GM15510 (cell line): ENCODE data around the gene RTP2.

ENCODE experiments used
- POLR2A ChIP-seq: IDR thresholded peaks from 3 replicates; pipeline ENCODE4 v1.6.1; 2011; ENCODE audit warnings: borderline replicate concordance; ENCODE audit not compliant: insufficient read length; ENCODE audit errors: extremely low read depth

RTP2 gene

DNA sequence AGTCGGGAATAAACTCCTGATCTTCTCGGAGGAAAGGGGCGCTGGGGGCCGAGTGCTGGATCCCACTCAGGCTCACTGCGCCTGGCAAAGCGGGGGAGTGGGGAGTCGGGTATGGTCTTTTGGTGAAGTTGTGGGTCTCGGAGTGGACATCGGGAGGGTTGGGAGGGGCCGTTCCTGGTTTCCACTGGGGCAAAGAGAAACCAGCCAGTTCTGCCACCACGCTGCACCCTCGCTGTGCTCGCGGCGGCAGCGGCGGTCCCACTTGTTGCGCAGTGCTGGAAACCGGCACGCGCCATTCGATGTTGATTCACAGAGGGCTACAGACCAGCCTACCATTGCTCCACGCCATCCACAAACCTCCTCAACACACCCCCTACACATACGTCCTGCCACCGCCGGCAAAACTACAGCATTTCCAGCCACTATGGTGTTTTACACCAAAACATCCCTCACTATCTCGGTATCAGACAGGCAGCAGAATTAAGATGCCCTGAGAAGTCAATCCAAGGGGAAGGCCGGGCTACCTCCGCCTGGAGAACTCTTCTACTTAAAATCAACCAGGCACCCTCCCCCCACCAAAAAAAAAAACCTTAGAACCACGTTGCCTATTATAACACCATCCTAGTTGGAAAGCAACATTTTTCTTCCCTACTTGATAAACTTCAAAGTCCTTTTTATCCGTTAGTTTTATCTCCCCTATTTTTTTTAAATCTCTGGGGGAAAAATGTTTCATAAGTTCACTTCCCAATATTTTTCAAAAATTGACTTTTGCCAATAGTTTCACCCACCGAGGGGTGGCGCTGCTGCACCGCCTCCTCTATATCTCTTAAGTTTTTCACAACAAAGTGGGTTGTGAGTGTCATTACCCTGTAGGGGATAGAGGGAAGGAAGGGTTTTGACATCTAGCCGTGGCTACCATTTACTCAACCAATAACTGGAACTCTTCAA is 39.3 kb upstream of the RTP2 start:
- TF ChIP-seq POLR2A, result no peak

DNA sequence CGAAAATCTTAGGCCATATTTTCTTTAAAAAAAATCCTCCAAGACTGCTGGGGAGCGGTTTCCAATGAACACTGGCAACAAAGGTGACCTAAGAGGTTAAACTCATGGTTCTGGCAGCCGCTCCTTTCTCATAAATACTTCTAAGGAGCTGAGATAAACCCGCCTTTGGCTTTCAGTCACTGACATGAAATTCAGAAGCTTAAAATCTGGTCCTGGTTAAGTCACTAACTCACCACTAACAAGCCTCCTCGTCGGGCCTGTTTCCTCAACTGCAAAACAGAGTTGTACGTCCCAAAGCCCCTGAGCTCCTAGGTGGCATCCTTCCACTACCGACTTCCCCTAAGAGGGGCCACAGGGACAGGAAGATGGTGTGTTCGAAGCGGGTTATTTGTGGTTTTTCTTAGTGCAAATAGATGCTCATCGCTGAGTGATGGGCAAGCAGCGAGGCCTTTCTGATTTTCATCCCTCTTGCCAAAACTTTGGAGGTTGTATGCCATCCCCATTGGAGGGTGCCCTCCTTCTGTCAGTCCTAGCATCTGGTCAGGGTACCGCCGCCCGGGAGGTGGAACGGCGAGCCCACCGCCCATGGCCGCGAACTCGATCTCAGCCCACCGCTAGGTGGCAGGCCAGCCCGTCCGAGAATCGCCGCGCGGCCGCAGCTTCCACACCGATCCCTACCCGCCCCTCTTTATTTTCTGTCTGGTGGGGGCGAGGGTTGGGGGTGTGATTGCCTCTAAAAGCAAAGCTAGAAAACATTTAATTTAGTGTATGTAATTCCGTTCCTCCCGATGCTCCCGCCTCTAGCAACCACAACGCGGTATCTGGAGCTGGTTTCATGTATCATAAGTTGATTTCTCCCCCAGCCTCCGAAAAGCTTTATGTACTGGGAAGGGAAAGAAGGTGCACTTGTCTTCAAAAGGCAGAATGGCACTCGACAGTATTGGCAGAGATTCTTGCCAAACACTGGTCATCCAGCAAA is 38.4 kb upstream of the RTP2 start:
- TF ChIP-seq POLR2A, result no peak

DNA sequence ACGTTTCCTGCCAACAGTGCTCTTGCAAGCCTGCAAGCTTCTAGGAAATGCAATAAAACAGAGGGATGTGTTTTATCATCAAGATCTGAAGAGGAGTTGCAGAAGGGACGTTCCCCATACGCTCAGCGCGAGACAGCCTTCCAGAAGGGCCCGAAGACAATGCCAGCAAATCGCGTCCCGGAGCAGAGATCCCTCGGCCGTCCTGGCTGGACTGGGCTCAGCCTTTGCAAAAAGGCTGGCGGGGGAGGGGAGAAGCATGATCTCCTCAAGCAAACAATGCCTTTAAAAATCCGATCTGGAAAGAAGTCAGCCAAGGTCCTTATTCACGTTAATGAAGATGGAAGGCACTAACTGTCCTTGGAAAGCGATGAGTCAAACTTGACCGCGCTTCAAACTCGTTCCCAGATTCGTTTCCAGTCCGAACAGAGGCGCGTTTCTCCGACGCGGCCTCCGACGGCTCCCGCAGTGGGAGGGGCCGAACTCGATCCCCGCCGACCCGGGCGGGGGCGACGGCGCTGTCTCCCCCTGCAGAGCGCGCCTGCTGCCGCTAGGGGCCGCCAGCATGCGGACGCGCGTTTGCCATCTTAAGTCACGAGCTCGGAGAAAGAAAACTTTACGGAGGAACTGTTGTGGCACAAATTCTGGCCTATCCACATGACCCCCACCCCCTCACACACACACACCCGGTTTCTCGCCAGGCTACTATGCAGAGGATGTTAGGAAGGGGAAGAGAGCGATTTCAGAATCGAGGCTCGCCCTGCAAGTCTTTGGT is 37.4 kb upstream of the RTP2 start:
- TF ChIP-seq POLR2A, result no peak

- TF ChIP-seq POLR2A, result no peak
Observed at GRCh38 chr3:187739094-187739560, 36.8 kb upstream of the RTP2 start.

DNA sequence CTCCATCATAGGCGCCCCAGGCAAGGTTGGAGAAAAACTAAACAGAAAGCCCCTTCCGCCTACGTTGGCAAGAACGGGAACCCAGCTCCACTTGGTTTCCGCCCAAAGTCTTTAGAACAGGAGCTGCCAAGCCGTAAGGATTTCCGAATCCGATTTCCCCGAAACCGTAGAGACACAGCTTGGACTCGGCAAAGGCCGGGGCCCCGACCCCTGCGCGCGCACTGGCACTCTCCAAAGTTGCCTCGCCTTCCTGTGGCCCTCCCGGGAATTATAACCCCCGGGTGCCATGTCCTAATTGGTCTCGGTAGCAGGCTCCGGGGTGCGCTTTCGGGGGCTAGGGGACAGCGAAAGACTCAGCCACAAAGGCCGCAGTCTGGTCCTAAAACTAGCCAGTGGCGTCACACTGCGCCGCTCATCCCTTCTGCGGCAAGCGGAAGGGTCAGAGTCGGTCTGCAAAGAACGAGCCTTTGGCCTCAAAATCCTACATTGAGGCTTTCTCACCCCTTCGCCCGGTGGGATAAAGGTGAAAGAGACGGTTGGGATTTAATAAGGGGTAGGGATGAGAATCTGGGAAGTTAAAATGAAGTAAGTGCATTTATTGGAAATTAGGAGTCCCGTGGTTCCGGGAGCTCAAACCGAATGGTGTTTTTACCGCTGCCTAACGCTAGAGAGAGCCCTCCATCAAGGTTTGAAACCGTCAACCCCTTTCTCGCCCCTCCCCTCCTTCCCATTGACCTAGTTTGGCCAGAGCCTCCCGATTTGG is 36.2 kb upstream of the RTP2 start:
- no peak for TF ChIP-seq POLR2A

- no peak for TF ChIP-seq POLR2A
Observed at GRCh38 chr3:187738071-187738330, 35.6 kb upstream of the RTP2 start.

DNA sequence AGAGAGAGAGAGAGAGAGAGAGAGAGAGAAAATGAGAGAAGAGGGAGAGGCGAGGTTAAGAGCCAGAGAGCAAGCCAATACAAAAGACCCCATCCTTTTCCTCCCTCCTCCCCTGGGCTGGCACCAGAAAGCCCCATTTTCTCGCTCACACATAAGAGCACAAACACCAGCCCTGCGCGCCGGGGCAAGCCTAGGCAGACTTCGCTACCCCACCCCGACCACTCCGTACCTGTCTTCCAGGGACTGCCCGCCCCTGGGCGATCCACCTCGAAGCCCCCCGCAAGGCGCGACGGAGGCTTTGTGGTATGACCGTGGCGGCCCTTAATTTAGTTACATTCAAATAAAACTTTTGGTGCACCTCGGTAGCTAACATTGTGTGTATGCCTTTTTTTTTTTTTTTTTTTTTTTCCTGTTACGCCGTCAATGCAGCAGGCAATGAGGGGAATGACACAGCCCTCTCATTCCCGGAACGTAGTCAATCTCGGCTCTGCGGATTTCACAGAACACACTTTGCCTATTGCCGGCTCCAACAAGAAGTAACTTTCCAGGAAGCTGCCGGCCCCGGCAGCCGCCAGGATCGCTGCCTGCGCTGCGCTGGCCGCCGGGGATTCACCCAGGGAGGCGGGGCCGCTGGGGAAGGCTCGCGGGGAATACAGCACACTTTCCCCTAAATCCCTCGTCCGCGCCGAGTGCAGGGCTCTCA is 35.2 kb upstream of the RTP2 start:
- TF ChIP-seq POLR2A, result no peak

DNA sequence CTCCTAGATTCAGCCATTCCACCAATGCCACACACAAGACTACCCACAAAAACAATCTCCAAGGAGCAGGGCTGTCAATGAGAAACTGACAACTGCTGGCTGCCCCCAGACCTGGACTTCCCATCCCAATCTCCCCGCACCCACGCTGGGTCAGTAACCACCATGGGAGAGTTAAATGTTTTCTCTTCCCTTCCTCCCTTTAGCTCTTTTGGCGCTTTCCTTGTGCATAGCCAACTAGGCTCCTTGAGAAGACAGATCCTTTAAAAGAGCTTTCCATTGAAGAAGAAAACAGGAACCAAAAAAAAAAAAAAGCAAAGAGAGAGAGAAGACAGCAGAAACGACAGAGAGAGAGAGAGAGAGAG is 34.6 kb upstream of the RTP2 start:
- TF ChIP-seq POLR2A, result no peak

DNA sequence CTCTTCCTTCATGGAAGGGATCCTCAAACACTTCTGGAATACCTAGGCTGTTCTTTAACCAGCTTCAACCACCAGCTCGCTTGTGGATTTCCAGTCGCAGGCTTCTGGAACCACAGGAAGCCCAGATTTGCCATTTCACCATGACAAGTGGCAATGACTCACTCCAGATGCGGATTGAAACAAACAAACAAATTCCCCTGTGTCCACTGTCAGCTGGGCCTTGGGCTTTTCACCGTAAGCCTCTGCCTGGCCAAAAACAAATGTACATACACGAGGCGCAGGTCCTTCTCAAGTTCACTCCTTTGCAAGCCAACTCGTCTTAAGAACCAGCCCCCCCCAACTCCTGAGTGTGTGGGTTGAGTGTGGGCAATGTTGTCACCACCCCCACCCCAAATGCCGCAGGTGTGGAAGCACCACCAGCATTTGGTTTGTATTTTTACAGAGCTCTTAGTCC is 34.1 kb upstream of the RTP2 start:
- no peak for TF ChIP-seq POLR2A

- TF ChIP-seq POLR2A, result no peak
Observed at GRCh38 chr3:187735837-187736236, 33.5 kb upstream of the RTP2 start.

DNA sequence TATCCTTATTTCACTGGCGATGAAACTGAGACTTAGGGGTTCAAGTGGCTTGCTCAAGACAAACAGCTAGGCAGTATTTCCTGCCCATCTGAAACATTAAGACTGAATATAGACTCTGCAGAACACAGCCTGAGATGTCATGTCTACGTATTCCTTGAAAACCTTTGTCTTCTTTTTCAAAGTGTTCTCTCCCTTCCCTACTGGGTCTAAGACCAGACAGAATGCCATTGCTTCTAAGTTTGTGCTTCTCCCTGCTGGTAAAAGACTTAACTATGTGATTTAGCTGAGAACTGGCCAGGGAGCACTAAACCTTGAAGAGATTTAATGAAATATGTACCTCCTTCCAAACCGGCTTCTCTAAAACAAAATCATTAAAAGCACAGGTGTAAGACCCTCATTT is 33.0 kb upstream of the RTP2 start:
- no peak for TF ChIP-seq POLR2A

GRCh38 chr3:187734841-187735240 is 32.5 kb upstream of the RTP2 start:
- TF ChIP-seq POLR2A, result no peak

DNA sequence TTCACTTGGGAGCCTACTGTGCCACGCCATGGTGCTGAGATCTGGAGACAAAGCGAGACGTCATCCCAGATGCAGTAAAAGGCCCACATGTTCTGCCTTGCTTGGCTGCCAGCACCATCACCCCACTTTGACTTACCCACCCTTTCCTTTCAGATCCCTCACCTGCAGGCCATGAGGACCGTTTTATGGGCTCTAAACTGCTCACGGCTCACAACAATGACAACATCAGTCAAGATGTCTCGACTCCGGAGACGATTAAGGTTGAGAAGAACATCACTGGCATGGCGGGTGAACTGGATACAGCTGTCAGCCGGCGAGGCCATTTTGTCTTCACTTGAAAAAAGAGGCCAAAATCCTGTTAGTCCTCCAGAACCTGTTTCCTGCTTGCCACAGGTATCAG is 31.0 kb upstream of the RTP2 start:
- no peak for TF ChIP-seq POLR2A

DNA sequence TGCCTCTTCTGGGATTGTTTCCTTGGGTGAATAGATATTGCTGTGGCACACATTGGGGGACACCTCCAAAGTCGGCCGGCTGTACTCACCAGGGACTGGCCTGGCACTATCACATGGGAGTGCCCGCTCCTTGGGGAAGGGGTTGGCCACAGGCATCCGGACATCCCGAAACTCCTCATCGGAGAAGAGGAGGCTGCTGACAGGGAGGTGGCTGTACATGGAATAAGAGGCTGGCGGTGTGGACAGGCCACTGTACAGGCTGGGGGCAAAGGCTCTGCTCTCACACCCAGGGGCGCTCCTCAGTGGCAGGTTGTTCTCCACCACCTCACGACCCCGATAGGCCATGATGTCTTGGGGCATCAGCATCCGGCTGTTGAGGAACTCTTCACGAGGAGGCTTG is 27.2 kb upstream of the RTP2 start:
- TF ChIP-seq POLR2A, result no peak

GRCh38 chr3:187728940-187729583 is 26.7 kb upstream of the RTP2 start:
- no peak for TF ChIP-seq POLR2A
